ENCODE data around the gene CCDC28A. TPM values are rescaled to one million over a fixed set of nuclear protein-coding genes. Genes with fewer than 3 reads are reported as not detected.
"Not testable (repeated sequence)": the region's sequence is repeated elsewhere in the genome, so short reads cannot be mapped to it uniquely, and the experiment has no call there.

The CCDC28A gene
- total RNA-seq, 1 donor from 2014 or later: 30.2 TPM

DNA sequence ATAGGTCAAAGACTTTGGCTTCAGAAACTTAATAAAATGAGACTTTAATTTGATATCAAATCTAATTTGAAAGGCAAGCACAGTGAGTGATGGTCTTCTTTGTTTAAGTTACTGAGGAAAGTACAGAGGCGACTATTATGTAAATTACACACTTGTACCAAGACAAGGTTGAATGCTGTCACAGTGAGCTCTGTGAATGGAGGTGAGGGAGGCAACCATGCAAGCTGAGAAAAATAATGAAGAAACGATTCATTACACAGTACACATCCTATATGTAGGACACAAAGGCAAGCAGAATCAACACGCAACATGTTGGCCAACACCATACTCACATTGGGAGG, 46.8 kb upstream of the CCDC28A start:
- Mint-ChIP-seq H3K27me3 (ENCODE audit: insufficient read depth, low read depth) (no peaks in the 10 kb centered on the region), H3K4me1 (no peaks in the 10 kb centered on the region), H3K9me3 (peaks cover 2% of the 10 kb centered on the region), H3K4me3 (no peak overlapping the region), H3K36me3 (peaks cover 6% of the 10 kb centered on the region), H3K27ac (no peak overlapping the region)
- no peaks in the 10 kb centered on the region for H3K4me1 ChIP-seq
- no peak overlapping the region for H3K4me3 ChIP-seq
- H2AFZ ChIP-seq (replicated peaks): no peak overlapping the region
- H3K4me2 ChIP-seq: no peak overlapping the region
- no peaks in the 10 kb centered on the region for H3K36me3 ChIP-seq
- H3K27ac ChIP-seq: no peak overlapping the region
- TF ChIP-seq EZH2 (IDR thresholded peaks at IDR 0.05) (no peak), EZH2phosphoT487 (IDR thresholded peaks at IDR 0.05) (no peak)
- H4K20me1 ChIP-seq (ENCODE audit: low read depth): no peaks in the 10 kb centered on the region
- H3K9me3 ChIP-seq (ENCODE audit: low read depth): no peaks in the 10 kb centered on the region
- DNase-seq (ENCODE audit: low spot score): no peak
- no peak overlapping the region for H3K9ac ChIP-seq
- H3F3A ChIP-seq (ENCODE audit: low read depth): no peaks in the 10 kb centered on the region
- H3K27me3 ChIP-seq: no peaks in the 10 kb centered on the region
- H3K79me2 ChIP-seq (ENCODE audit: low read depth): no peaks in the 10 kb centered on the region

DNA sequence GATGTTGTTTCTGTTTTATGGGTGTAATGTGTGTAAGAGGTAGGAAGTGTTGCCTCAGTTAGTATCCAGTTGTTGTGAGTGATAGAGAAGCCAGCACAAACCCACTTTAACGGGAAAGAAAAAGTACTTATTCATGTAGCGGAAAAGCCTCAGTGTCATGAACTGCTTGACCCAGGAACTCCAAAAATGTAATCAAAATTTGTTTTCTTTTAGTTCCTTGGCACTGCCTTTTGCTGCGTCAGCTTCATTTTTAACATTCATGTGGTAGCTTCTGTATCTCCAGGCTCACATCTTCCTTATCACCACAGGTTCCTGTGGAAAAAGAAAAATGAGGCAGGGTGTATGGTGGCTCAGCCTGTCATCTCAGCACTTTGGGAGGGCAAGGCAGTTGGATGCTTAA, 46.4 kb upstream of the CCDC28A start:
- H4K20me1 ChIP-seq (ENCODE audit: low read depth): no peaks in the 10 kb centered on the region
- no peak overlapping the region for H3K4me3 Mint-ChIP-seq

DNA sequence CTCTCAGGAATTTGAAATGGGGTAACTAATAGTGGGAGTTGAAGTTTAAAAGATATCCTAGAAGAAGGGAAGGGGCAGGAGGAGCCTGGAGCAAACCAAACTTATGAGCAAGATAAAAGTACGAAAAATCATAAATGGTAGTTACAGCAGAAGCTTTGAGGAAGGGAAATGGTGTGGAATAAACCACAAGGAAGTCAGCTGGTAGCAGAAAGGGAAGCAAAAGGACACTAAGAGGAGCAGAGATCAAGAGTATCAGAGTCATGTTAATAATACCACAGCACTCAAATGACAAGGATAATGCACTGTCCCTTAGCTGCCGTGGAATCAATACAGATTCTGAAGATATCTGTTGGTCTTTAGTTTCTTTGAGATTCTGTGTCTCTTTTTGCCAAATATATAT, 44.9 kb upstream of the CCDC28A start:
- Mint-ChIP-seq H3K4me1 (no peaks in the 10 kb centered on the region), H3K27me3 (ENCODE audit: insufficient read depth, low read depth) (no peaks in the 10 kb centered on the region), H3K27ac (no peak overlapping the region), H3K9me3 (peaks cover 5% of the 10 kb centered on the region), H3K36me3 (peaks cover 8% of the 10 kb centered on the region), H3K4me3 (no peak overlapping the region)
- H3K4me3 ChIP-seq: no peak overlapping the region
- no peak overlapping the region for H3K4me2 ChIP-seq
- H3K79me2 ChIP-seq (ENCODE audit: low read depth): no peaks in the 10 kb centered on the region
- no peaks in the 10 kb centered on the region for H3K9me3 ChIP-seq (ENCODE audit: low read depth)
- no peaks in the 10 kb centered on the region for H3K27me3 ChIP-seq
- H3K36me3 ChIP-seq: no peaks in the 10 kb centered on the region
- no peaks in the 10 kb centered on the region for H3K4me1 ChIP-seq
- TF ChIP-seq EZH2phosphoT487 (IDR thresholded peaks at IDR 0.05) (no peak), EZH2 (IDR thresholded peaks at IDR 0.05) (no peak)
- TF ChIP-seq, protein P1, sequence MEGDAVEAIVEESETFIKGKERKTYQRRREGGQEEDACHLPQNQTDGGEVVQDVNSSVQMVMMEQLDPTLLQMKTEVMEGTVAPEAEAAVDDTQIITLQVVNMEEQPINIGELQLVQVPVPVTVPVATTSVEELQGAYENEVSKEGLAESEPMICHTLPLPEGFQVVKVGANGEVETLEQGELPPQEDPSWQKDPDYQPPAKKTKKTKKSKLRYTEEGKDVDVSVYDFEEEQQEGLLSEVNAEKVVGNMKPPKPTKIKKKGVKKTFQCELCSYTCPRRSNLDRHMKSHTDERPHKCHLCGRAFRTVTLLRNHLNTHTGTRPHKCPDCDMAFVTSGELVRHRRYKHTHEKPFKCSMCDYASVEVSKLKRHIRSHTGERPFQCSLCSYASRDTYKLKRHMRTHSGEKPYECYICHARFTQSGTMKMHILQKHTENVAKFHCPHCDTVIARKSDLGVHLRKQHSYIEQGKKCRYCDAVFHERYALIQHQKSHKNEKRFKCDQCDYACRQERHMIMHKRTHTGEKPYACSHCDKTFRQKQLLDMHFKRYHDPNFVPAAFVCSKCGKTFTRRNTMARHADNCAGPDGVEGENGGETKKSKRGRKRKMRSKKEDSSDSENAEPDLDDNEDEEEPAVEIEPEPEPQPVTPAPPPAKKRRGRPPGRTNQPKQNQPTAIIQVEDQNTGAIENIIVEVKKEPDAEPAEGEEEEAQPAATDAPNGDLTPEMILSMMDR (IDR thresholded peaks at IDR 0.05): no peak
- H3K9ac ChIP-seq: no peak overlapping the region
- H3F3A ChIP-seq (ENCODE audit: low read depth): no peaks in the 10 kb centered on the region
- no peak for DNase-seq (ENCODE audit: low spot score)
- no peak overlapping the region for H2AFZ ChIP-seq (replicated peaks)
- no peak overlapping the region for H3K27ac ChIP-seq
- no peaks in the 10 kb centered on the region for H4K20me1 ChIP-seq (ENCODE audit: low read depth)

More for the DNA sequence above, 46.4 kb upstream of the CCDC28A start:
- H3K27me3 Mint-ChIP-seq (ENCODE audit: insufficient read depth, low read depth): no peaks in the 10 kb centered on the region
- H3K36me3 ChIP-seq: no peaks in the 10 kb centered on the region
- no peaks in the 10 kb centered on the region for H3K27me3 ChIP-seq
- no peak overlapping the region for H3K9ac ChIP-seq
- H3K4me2 ChIP-seq: no peak overlapping the region
- H3F3A ChIP-seq (ENCODE audit: low read depth): no peaks in the 10 kb centered on the region
- H3K27ac Mint-ChIP-seq: no peak overlapping the region
- H3K36me3 Mint-ChIP-seq: peaks cover 8% of the 10 kb centered on the region
- H3K79me2 ChIP-seq (ENCODE audit: low read depth): no peaks in the 10 kb centered on the region
- peaks cover 5% of the 10 kb centered on the region for H3K9me3 Mint-ChIP-seq
- no peak overlapping the region for H3K27ac ChIP-seq
- H3K4me1 Mint-ChIP-seq: no peaks in the 10 kb centered on the region
- TF ChIP-seq EZH2phosphoT487 (IDR thresholded peaks at IDR 0.05) (no peak), EZH2 (IDR thresholded peaks at IDR 0.05) (no peak)
- TF ChIP-seq, protein P1 (IDR thresholded peaks at IDR 0.05): no peak
- no peak overlapping the region for H3K4me3 ChIP-seq
- no peak overlapping the region for H2AFZ ChIP-seq (replicated peaks)
- no peak for DNase-seq (ENCODE audit: low spot score)
- H3K9me3 ChIP-seq (ENCODE audit: low read depth): no peaks in the 10 kb centered on the region
- H3K4me1 ChIP-seq: no peaks in the 10 kb centered on the region

DNA sequence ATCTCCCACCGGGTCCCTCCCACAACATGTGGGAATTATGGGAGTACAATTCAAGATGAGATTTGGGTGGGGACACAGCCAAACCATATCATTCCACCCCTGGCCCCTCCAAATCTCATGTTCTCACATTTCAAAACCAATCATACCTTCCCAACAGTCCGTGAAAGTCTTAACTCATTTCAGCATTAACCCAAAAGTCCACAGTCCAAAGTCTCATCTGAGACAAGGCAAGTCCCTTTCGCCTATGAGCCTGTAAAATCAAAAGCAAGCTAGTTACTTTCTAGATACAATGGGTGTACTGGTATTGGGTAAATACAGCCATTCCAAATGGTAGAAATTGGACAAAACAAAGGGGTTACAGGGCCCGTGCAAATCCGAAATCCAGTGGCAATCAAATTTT, 43.5 kb upstream of the CCDC28A start:
- DNase-seq (ENCODE audit: low spot score): not testable (repeated sequence)

More for the DNA sequence above, 43.5 kb upstream of the CCDC28A start:
- not testable (repeated sequence) for H2AFZ ChIP-seq (replicated peaks); H3K4me2 ChIP-seq; H3K36me3 ChIP-seq; H3K9me3 Mint-ChIP-seq; H3K27me3 ChIP-seq; H3K36me3 Mint-ChIP-seq; H3K4me1 ChIP-seq; H3K9me3 ChIP-seq (ENCODE audit: low read depth); H3K9ac ChIP-seq; H3F3A ChIP-seq (ENCODE audit: low read depth); H3K27me3 Mint-ChIP-seq (ENCODE audit: insufficient read depth, low read depth); H3K27ac ChIP-seq; H3K4me3 ChIP-seq; H4K20me1 ChIP-seq (ENCODE audit: low read depth); H3K4me1 Mint-ChIP-seq; H3K79me2 ChIP-seq (ENCODE audit: low read depth); H3K4me3 Mint-ChIP-seq; H3K27ac Mint-ChIP-seq
